Effector memory CD4-positive, alpha-beta T cell (primary cell): ENCODE measurements around the gene ECT2L.

Source experiments
- DNase-seq, 3 donors: peaks; one replicate each; pipeline ENCODE4 v3.0.0-alpha.2; 2020
- H3K27ac ChIP-seq: 2 replicates; pipeline ENCODE4 v1.7.0; 2013; ENCODE audit warnings: mild to moderate bottlenecking, low read length, moderate library complexity; ENCODE audit not compliant: insufficient read depth, poor library complexity, severe bottlenecking
- H3K27me3 ChIP-seq: replicated peaks from 2 replicates; pipeline ENCODE4 v1.7.0; 2013; ENCODE audit warnings: mild to moderate bottlenecking, low read length; ENCODE audit not compliant: insufficient read depth, control insufficient read depth, poor library complexity, severe bottlenecking
- H3K36me3 ChIP-seq: 2 replicates; pipeline ENCODE4 v1.7.0; 2013; ENCODE audit warnings: mild to moderate bottlenecking, low read length, moderate library complexity; ENCODE audit not compliant: control insufficient read depth, insufficient read depth
- H3K4me1 ChIP-seq: 2 replicates; pipeline ENCODE4 v1.7.0; 2013; ENCODE audit warnings: low read length, mild to moderate bottlenecking; ENCODE audit not compliant: control insufficient read depth, insufficient read depth, poor library complexity, severe bottlenecking
- H3K4me3 ChIP-seq: 2 replicates; pipeline ENCODE4 v1.7.0; 2013; ENCODE audit warnings: low read length, low read depth, mild to moderate bottlenecking; ENCODE audit not compliant: insufficient read depth, poor library complexity, severe bottlenecking
- H3K9me3 ChIP-seq: 2 replicates; pipeline ENCODE4 v1.7.0; 2013; ENCODE audit warnings: mild to moderate bottlenecking, low read length, moderate library complexity; ENCODE audit not compliant: control insufficient read depth

Gene ECT2L

DNA sequence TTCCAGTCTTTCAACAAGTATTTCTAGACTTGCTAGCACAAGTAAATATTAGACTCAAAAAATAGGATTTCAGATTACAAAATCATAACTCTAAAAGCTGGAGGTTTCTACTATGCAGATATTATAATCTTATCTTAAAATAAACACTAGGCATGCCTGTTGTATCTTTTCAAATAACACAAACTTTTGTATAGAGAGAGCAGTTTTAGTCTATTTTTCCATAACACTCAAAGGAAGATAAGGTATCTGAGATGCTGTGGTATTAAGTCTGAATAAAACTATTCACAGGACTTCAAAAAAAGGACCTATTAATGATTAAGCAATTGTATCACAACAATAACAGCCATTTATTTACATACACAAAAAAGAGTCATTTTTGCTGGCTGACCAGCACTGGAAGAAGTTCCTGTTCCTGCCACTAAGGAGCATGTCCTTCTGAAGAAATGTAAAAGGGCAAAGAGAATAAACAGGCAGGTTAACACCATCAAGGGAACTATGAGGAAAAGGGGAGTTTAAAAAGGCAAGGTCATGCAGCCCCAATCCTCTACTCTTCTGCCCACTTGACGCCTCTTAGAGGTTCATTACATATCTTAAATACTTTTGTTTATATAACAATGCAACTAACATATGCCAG is 152.8 kb downstream of the ECT2L start:
- Histone ChIP-seq H3K36me3 (peaks cover 12% of the 10 kb centered on the region), H3K27me3 (no peaks in the 10 kb centered on the region), H3K4me3 (no peak overlapping the region), H3K27ac (no peak overlapping the region), H3K4me1 (no peaks in the 10 kb centered on the region), H3K9me3 (no peaks in the 10 kb centered on the region)
- DNase-seq, result no peak

DNA sequence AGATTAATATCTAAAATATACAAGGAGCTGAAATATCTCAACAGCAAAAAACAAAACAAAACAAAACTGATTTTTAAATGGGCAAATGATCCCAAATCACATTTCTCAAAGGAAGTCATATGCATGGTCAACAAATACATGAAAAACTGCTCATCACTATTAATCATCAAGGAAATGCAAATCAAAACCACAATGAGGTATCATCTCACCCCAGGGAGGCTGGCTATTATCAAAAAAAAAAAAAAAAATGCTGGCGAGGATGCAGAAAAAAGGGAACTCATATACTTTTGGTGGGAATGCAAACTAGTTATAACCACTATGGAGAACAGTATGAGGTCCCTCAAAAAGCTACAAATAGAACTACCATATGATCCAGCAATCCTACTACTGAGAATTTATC is 157.6 kb downstream of the ECT2L start:
- DNase-seq, result no peak
- Histone ChIP-seq H3K4me3 (no peak overlapping the region), H3K27ac (no peak overlapping the region), H3K27me3 (no peaks in the 10 kb centered on the region), H3K36me3 (no peaks in the 10 kb centered on the region), H3K9me3 (no peaks in the 10 kb centered on the region), H3K4me1 (peaks cover 3% of the 10 kb centered on the region)
